Measurements from ENCODE around the gene SSC5D.

The SSC5D gene

GRCh38 chr19:55487924-55488687 is at the start of gene SSC5D:
TSS of gene SSC5D (plus strand) at chr19:55488436. CDS start at chr19:55488590, 154 bp downstream.
- in situ Hi-C loops (cut with HindIII; ENCODE audit: low pct_ligation_motif_present, low sequenced_read_pairs), result no loop called here
- TF ChIP-seq CTCF (IDR thresholded peaks at IDR 0.05; ENCODE audit: low read depth, low read length, missing control alignments), result no peak
- Histone ChIP-seq H3K27me3 (replicated peaks) (no peaks in the 10 kb centered on the region), H3K4me3 (ENCODE audit: low read depth, low read length) (peak within 1 kb of the TSS; percentile 32), H3K36me3 (replicated peaks) (peaks cover under 1% of the 10 kb centered on the region), H3K27ac (peak within 1 kb of the TSS; percentile 84)
- DNase-seq, result no peak

GRCh38 chr19:55439052-55439451 is 49.2 kb upstream of the SSC5D start:
- no peak for DNase-seq
- Histone ChIP-seq H3K27me3 (replicated peaks) (peaks cover 34% of the 10 kb centered on the region), H3K36me3 (replicated peaks) (no peaks in the 10 kb centered on the region), H3K27ac (no peak overlapping the region), H3K4me3 (ENCODE audit: low read depth, low read length) (no peak overlapping the region)
- no peak for TF ChIP-seq CTCF (IDR thresholded peaks at IDR 0.05; ENCODE audit: low read depth, low read length, missing control alignments)
- in situ Hi-C loops (cut with HindIII; ENCODE audit: low pct_ligation_motif_present, low sequenced_read_pairs), result no loop called here

GRCh38 chr19:55440411-55441105 is 47.7 kb upstream of the SSC5D start:
- no peak for DNase-seq
- Histone ChIP-seq H3K36me3 (replicated peaks) (no peaks in the 10 kb centered on the region), H3K27me3 (replicated peaks) (peaks cover 40% of the 10 kb centered on the region), H3K4me3 (ENCODE audit: low read depth, low read length) (no peak overlapping the region), H3K27ac (no peak overlapping the region)
- TF ChIP-seq CTCF (IDR thresholded peaks at IDR 0.05; ENCODE audit: low read depth, low read length, missing control alignments), result no peak
- in situ Hi-C loops (cut with HindIII; ENCODE audit: low pct_ligation_motif_present, low sequenced_read_pairs), result no loop called here

- H3K27me3 ChIP-seq (replicated peaks), result peaks cover 40% of the 10 kb centered on the region
- H3K36me3 ChIP-seq (replicated peaks), result no peaks in the 10 kb centered on the region
- no peak for TF ChIP-seq CTCF (IDR thresholded peaks at IDR 0.05; ENCODE audit: low read depth, low read length, missing control alignments)
- H3K4me3 ChIP-seq (ENCODE audit: low read depth, low read length), result no peak overlapping the region
- H3K27ac ChIP-seq, result no peak overlapping the region
- in situ Hi-C loops (cut with HindIII; ENCODE audit: low pct_ligation_motif_present, low sequenced_read_pairs), result no loop called here
- no peak for DNase-seq
Measured at GRCh38 chr19:55441319-55441691, 46.9 kb upstream of the SSC5D start.

GRCh38 chr19:55441692-55442321 is 46.4 kb upstream of the SSC5D start:
- H3K36me3 ChIP-seq (replicated peaks), result no peaks in the 10 kb centered on the region
- no peak overlapping the region for H3K4me3 ChIP-seq (ENCODE audit: low read depth, low read length)
- H3K27ac ChIP-seq, result no peak overlapping the region
- TF ChIP-seq CTCF (IDR thresholded peaks at IDR 0.05; ENCODE audit: low read depth, low read length, missing control alignments), result no peak
- no peak for DNase-seq
- in situ Hi-C loops (cut with HindIII; ENCODE audit: low pct_ligation_motif_present, low sequenced_read_pairs), result no loop called here
- H3K27me3 ChIP-seq (replicated peaks), result peaks cover 40% of the 10 kb centered on the region
